Occipital lobe (tissue), 2 donors: Measurements from ENCODE around the gene SLC36A2. TPM values are rescaled to one million over a fixed set of nuclear protein-coding genes. Genes with fewer than 3 reads are reported as not detected.
"Not testable (repeated sequence)": the region's sequence is repeated elsewhere in the genome, so short reads cannot be mapped to it uniquely, and the experiment has no call there.

Experiments
- DNase-seq: peaks from one replicate; lab custom pipeline; 2025; lab: John Stamatoyannopoulos, UW
- total RNA-seq: library from RNA; depleted of rRNA; stranded (reverse); fragments of >200 nt; gene quantifications from one replicate; pipeline ENCODE4 v1.2.3, GENCODE V29; 2014

Gene SLC36A2
- total RNA-seq, 1 donor from 2014 or later: not detected

DNA sequence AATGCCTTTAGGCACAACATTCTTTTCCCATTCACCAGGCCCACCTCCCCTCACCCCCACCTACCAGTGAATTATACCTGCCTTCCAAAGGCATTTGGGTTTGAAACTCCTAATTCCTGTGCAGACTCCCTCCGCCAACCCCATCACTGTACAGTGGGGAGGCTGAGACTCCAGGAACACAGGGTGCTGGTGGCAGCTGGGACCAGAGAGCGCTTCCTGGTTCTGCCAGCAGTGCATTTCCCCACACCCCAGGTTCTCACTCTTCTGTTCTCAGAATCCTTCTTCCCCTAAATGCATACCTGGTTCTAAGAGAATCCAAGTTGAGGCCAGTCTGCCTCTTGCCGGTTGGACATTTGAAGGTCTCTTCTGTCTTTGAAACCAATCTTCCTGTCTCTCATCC lies 21.1 kb downstream of the SLC36A2 start:
- DNase-seq: no peak

DNA sequence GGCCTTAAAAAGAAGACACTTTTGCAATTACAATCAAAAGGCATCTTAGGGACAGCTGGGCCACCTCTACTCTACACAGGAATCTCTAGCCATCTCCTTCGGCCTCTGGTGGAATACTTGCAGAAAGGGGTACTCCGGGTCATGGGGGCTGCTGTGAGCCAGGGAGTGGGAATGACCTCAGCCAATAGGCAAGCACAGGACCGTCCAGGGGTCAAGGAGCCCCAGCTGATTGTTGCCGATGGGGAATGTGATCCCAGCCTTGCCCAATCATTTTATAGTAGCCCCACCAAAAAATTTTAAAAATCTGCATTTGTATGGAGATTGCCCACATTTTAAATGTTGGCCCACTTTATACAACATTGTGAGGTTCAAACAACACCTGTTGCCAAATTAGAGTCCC lies 26.9 kb downstream of the SLC36A2 start:
- no peak for DNase-seq

DNA sequence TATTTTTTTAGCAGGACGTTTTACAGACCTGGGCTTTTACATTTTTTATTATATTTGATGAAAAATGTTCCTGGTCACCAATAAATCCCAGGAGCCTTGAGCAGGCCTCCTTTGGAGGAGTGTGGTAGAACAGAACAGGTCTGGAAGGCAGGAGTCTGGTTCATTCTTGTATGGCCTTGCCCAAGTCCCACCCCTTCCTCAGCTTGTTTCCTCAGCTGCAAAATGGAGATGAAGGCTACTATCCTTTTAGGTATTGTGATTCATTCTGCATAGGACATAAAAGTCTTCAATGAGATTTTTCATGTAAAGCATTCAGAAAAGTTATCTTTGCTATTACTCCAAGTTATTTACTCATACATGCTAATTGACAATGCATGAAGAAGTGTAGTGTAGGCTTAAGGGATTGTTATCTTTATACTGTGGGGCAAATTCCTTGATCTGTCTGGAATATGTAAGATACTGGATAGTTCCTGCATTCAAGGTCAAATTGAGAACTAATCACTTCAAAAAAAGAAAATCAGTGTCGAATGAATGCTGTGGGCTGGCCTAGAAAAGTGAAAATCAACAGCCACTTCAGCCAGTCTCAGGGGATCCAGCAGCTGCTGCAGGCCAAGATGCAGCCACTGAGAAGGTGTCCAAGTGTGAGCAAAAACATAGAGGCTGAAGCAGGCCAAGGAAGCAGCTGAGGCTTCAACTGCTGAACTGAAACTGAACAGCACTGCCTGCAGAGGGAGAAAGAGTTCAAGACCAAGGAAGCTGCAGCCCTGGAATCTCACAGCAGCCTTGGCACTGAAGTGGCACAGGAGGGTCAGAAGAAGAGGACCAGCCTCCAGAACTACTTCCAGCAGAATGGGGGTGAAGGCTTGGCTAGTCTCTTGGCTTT lies 28.3 kb downstream of the SLC36A2 start:
- no peak for DNase-seq

DNA sequence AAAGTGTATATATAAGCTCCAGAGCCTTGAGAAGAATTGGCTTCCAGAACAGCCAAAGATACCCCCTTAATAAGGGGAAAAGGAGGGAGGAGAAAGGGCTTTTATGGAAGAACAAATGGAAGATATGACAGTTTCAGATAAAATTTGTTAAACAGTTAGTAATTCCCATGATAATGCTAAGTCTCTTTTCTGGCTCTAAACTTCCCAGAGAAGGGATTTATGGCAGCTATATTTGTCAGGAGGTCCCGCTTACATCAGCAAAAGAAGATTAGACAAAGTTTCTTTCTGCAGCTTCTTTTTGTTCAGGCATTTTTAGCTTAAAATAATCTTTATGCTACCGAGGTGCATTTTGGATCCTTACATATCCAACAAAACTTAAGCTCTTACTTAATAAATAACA lies 29.5 kb downstream of the SLC36A2 start:
- no peak for DNase-seq

DNA sequence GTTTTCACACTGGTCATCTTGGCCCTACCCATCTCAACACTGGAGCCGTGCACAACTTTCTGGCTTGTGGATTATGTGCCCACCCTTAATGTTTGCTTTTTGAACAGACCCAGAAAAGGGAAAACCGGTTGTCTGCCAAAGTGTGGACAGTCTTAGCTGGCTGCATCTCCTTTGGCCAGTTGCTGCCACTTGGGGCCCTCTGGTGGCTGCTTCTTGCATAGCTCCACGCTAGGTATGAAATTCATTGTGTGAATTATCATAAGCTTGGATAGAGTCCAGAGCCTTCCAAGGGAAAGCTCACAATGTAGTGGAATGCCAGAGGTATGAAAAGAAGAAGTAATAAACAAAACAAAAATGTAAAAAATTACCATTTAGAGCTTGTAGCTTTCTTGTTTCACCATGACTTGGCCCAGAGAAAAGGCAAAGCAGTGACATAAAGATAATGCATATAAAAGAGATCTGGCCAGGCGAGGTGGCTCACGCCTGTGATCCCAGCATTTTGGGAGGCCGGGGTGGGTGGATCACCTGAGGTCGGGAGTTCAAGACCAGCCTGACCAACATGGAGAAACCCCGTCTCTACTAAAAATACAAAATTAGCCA lies 31.3 kb downstream of the SLC36A2 start:
- no peak for DNase-seq

DNA sequence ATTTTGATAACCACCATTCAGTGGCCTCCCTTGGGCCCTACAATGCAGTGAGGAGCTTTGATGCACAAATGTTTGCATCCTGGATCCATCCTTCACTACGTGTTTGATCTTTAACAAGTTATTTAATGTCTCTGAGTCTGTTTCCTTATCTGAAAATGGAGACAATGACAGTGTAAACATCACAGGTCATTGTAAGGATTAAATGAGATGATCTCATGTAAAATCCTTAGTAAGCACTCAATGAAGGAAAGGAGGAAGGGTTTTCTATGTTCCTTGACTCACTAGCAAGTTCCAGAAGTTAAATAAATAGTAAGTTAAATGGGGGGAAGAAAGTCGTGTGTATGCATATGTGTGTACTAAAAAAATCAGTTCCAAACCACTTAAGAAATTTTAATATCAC lies 34.0 kb downstream of the SLC36A2 start:
- DNase-seq: no peak

DNA sequence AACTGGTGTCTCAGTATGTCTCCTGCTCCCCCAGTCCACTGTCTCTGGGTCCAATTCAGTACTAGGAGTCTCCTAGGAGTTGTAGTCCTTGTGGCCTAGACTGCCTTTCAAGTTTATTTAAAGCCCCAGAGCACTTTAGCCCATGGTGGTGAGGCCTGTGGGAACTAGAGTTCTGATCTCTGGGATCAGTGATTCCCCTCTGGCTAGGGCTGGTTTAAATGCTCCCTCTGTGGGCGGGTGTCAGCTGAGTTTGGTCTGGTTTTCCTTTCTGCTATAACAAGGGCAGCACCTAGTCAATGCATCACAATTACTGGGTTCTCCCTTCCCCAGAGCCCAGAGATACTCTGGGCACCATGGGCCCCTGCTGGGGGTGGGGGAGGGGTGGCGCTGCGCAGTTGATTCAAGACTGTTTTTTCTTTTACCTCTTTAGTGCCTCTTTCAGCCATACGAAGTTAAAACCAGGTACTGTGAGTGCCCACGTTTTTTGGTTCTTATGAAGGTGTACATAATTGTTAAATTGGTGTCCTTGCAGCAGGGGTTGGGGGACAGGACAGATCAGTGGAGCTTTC lies 34.5 kb downstream of the SLC36A2 start:
- DNase-seq: no peak

DNA sequence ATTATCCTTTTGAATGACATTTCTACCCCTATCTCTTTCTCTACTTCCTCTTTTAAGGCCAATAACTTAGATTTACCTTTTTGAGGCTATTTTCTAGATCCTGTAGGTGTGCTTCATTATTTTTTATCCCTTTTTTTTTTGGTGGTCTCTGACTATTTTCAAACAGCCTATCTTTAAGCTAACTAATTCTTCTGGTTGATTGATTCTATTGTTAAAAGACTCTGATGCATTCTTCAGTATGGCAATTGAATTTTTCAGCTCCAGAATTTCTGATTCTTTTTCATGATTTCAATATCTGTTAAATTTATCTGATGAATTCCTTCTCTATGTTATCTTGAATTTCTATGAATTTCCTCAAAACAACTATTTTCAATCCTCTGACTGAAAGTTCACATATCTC lies 36.4 kb downstream of the SLC36A2 start:
- no peak for DNase-seq

DNA sequence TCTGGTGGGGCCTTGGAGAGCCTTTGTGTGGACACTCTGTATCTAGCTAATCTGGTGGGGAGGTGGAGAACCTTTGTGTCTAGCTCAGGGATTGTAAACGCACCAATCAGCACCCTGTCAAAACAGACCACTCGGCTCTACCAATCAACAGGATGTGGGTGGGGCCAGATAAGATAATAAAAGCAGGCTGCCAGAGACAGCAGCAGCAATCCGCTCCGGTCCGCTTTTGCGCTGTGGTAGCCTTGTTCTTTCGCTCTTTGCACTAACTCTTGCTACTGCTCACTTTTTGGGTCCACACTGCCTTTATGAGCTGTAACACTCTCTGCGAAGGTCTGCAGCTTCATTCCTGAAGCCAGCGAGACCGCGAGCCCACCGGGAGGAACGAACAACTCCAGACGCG lies 37.5 kb downstream of the SLC36A2 start:
- not testable (repeated sequence) for DNase-seq

DNA sequence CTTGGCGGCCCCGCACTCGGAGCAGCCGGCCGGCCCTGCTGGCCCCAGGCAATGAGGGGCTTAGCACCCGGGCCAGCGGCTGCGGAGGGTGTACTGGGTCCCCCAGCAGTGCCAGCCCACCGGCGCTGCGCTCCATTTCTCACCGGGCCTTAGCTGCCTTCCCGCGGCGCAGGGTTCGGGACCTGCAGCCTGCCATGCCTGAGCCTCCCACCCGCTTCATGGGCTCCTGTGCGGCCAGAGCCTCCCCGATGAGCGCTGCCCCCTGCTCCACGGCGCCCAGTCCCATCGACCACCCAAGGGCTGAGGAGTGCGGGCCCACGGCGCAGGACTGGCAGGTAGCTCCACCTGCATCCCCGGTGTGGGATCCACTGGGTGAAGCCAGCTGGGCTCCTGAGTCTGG lies 38.1 kb downstream of the SLC36A2 start:
- DNase-seq: not testable (repeated sequence)

DNA sequence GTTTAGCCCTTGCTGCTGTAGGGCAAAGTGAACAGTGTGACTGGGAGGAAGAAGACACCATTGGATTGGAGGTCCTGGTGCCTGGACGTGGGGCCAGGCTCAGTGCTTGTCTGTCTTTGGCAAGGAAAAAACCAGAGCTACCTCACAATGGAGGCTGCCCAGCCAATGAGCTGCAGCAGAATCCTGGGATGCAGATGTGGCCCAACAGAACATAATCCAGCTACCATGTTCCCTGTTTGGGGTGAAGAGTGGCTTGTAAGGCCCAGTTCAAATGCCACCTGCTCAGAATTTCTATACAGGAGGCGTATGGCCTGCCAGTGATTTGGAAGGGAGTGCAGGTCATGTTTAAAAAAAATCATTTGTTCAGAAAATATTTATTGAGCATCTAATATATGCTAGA lies 43.7 kb downstream of the SLC36A2 start, which contains the start of gene SLC36A3:
Gene SLC36A3 (minus strand): TSS at position 101 of the 400 bp plus-strand sequence. CDS start 412 bp downstream, outside the sequence.
- no peak for DNase-seq

DNA sequence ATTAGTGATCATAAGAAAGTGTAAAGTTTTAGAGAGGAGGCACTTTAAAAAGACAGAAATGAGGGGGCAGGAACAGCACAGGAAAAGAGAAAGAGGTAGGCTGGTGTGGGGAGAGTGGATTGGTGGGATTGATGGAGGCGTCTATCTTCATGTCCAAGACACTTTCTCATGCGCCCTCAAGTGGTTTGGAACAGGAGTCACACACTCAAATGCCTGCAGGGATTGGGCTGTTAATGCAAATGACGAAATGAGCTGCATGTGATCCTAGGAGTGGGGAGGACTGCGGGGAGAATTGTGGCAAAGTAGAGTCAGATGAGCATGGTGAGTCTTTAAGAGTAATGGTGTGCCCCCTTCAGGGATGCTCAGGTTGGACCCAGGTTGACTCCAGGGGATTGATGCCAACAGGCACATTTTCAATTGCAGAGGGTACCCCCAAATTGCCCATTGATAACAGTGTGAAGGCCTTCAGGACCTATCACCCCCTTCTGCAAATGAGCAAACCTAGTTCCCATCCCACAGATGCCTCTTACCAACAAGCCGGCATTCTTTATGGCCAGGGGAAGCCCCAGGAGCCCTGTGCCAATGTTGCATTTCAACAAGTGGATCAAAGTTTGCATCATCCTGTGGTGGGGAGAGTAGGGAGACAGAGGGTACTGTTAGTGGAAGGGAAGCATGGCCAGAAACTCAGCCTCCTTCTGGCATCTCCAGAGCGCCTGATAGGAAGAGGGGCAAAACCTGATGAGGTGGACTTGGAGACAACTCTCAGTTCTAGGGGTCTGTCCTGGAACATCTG lies 49.1 kb downstream of the SLC36A2 start:
- DNase-seq: no peak

DNA sequence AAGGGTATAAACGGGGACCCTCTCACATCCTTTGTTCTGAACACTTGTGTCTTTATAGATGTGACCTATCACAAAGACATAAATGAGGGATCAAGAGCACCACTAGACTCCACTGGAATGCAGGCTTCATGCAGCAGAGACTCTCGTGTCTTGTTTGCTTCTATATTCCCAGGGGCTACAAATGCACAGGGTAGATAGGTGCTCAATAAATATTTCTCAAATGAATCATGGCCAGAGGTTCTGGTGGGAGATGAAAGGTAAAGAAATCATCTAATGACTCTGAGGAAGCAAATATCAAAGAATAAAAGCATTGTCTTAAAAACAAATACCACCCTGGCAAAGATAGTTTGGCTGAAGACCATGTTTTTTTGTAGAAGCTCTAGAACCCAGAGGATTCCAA lies 50.4 kb downstream of the SLC36A2 start:
- DNase-seq: no peak

DNA sequence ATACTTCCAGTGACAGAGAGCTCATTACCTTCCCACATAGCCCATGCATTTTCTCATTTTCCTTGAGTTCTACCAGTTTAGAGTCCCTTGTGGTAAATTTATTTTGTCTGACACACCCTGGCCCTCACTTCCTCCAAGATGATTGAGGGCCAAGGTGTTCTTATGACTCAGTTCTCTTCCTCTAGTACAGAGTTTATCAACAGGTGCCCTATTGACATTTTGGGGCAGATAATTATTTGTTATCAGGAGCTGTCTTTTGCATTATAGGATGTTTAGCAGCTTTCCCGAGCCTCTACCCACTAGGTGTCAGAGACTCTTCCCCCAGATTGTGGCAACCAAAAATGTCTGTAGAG lies 50.9 kb downstream of the SLC36A2 start:
- DNase-seq: no peak

DNA sequence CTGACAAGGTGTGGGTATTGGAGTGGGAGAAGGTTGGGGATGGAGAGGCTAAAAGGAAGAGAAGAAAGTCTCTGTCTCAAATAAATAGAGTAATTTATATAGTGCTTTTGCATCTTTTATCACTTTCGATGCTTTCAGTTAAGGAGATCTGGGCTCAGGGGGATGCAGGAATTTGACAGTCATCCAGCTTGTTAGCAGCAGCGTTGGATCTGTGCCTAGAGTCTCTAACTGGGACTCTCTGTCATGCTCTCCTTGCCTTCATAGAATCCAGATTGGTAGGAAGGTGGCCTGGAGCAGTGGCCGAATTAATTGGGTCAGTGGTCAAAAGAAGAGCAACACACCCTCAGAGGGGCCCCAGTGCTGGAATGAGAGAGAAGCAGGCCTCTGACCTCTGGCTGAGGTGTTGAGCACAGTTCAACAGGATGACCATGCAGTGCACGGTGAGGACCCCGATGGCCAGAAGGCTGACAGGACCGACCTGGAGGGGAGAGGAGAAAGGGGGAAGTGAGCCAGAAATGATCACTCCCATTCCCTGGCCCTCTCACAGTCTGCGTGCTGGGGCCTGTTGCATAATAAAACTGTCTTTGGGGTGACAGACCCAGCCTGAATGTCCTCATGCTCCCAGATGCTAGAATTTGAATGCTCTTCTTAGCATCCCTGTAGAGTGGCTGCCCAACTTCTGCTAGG lies 51.4 kb downstream of the SLC36A2 start:
- no peak for DNase-seq

DNA sequence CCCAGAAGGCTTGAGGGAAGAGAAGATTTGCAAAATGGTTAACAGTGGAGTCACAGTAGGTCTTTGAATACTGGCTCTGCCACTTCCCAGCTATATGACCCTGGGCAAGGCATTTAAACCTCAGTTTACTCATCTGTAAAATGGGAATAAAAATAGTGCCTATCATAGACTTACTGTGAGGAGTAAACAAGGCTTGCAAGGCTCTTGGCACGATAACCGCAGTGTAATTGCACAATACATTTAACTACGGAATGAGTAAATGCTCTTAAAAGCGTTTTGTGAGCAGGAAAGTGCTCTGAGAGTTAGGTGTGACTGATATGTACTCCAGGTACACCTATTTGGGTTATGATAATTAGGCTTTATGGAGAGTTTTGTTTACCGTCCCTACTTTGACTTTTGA lies 52.2 kb downstream of the SLC36A2 start:
- DNase-seq: no peak

DNA sequence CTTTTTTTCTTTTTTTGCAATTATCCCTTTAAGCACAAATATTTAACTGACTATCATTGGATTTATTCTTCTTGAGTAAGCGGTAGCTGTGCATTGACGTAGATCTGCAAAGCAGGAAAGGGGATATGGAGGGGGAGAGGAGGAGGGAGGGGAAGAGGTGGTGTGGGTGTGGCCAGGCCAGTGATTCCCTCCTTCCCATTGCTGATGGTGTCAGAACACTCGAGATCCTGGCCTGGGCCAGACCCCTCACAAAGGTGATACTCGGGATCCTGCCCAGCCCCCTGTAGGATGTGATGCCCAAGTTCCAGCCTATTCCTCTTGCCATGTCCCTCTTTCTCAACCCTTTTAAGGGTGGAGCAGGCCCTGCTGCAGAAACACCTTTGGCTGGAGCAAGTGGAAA lies 53.7 kb downstream of the SLC36A2 start:
- DNase-seq: no peak

DNA sequence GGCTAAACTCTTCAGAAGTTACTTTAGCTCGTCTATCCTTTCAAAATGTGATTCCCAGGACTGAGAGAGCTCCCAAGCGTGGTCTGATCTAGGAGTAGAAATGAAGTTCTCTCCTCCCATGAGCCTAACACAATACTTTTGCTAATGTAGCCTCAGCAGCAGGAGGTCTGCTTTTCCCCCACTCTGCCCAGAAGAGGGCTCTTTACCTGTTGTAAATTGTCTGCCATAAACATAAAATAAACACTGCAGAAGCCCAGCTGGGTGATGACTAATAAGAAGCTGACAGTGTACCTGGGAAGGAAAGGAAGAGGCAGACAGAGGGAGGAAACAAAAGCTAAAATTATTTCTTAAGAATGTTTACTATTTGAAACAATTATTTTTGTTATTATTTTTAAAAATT lies 59.2 kb downstream of the SLC36A2 start:
- no peak for DNase-seq

DNA sequence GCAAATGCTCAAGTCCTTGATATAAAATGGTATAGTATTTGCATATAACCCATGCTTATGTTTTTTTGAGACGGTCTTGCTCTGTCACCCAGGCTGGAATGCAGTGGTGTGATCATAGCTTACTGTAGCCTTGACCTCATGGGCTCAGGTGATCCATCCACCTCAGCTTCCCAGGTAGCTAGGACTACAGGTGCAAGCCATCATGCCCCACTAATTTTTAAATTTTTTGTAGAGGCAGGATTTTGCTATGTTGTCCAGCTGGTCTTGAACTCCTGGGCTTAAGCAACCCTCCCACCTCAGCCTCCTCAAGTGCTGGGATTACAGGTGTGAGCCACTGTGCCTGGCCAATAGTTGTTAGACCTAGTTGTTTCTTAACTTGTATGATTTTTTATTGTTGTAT lies 61.1 kb downstream of the SLC36A2 start:
- DNase-seq: no peak

DNA sequence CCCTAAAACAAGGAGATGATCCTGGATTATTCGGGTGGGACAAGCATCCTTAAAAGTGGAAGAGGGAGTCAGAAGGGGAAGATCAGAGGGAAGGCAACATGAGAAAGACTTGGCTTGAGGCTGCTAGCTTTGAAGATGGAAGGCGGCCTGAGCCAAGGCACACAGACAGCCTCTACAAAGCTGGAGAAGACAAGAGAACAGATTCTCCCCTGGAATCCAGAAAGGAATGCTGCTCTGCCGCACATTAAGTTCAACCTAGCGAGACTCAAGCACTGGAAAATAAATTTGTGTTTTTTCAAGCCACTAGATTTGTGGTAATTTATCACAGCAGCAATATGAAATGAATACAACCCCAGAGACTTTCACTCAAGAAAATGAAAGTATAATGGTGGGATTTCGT lies 61.7 kb downstream of the SLC36A2 start:
- no peak for DNase-seq

DNA sequence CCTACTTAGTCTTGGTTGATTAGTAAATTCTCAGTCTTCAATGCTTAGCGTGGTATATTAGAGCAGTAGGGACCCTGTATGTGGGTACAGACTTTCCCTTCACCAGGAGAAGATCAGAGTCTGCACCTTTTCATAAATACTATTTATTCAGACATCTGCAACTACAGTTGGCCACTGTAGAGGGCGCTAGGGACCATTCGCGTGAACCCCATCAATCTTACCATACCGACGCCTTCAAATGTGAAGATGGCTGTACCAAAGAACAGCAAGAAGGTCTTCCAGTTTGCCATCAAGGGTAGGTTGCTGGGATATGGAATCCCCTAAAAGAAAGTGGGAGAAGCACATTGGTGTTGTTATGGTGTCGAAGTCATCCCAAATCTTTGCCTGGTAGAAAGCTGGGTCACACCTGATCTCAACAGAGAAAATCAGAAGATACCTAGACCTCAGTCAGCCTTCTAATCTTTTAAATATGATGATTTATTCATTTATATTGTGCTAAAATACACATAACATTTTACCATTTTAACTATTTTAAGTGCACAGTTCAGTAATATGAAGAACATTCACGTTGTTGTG lies 62.9 kb downstream of the SLC36A2 start:
- DNase-seq: no peak
